ENCODE measurements around the gene NES. TPM values are rescaled to one million over a fixed set of nuclear protein-coding genes. Genes with fewer than 3 reads are reported as not detected.
"Not testable (repeated sequence)": the region's sequence is repeated elsewhere in the genome, so short reads cannot be mapped to it uniquely, and the experiment has no call there.

Gene NES
- polyA plus RNA-seq, 3 donors: 123 to 175 (median 150) TPM

GRCh38 chr1:156640842-156641706, 36.1 kb downstream of the NES start:
- DNase-seq (ENCODE audit: extremely low read depth in 1 of 11, low read depth in 9 of 11, low spot score in 4 of 11): no peak

DNA sequence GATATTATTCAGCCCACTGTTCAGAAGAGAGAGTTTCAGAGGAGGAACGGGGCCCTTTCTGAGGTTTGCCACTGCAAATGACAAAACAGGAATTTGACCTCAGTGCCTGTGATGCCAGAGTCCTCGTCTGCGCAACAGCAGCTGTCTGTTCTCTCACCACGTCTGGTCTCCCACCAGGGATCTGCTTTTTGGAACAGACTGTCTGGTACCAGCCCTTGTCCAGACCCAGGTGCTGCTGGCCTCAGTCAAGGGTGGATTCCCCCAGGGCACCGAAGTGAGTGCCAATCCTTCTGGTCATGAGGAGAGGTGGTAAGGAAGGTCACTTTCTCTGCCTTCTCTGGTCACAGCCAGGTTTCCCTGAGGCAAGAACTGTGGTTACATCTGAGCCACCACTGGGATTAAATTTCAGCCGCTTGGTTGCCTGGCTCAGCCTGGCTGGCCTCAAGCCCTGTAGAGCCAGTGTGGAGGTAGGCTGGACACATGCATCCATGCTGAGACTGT, 37.6 kb downstream of the NES start:
- DNase-seq (ENCODE audit: extremely low read depth in 1 of 11, low read depth in 9 of 11, low spot score in 4 of 11): no peak

DNA sequence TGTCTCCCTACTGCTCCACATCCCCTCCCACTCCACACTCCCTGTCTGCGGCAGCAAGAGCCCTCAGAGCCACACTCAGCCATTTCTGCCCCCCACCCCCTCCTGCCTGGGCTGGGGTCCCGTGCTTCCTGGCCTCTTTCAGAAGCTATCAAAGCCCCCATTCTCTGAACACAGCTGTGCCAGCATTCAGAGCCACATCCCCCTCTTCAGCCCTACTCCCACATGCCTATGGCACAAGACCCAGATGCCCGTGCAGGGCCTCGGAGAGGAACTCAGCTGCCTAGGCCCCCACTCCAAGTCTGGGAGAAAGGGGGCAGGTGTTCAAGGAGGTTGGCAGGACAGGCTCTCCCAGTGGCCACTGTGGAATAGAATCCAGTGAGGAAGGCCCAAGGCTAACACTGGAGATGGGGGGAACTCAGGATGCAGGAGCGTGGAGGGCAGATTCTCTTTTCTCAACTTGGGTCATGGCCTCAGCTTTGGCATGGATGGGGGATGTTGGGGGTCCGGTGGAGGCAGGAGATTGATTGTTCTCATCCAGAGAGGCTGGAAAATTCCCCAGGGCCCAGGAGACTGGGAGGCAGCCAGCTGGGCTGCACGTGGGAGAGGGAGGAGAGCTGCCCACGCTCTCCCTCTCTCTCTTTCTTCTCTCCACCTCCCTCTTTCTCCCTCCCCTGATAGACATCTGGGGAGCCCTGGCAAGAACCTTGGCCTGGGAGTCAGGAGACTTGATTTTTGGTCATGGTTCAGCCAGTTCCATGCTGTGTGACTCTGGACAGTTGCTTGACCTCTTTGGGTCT, 38.8 kb downstream of the NES start:
- no peak for DNase-seq (ENCODE audit: extremely low read depth in 1 of 11, low read depth in 9 of 11, low spot score in 4 of 11)

DNA sequence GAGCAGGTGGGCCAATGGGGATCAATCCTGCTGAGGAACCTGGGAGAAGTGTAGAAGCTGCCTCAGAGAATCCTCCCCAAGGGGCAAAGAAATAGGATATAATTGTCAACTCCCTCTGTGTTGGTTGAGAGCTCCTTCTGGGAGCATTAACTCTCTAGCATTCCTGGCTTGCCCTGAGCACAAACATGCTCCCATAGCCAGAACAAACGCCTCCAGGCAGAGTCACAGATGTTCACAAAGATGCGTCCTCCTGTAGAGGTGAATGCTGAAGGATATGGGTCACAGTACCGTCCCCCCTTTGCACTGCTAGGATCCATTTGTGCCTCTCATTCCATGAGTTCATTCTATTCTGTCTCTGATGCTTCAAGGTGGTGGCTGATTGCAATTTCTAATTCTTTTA, 44.9 kb downstream of the NES start:
- no peak for DNase-seq (ENCODE audit: extremely low read depth in 1 of 11, low read depth in 9 of 11, low spot score in 4 of 11)

DNA sequence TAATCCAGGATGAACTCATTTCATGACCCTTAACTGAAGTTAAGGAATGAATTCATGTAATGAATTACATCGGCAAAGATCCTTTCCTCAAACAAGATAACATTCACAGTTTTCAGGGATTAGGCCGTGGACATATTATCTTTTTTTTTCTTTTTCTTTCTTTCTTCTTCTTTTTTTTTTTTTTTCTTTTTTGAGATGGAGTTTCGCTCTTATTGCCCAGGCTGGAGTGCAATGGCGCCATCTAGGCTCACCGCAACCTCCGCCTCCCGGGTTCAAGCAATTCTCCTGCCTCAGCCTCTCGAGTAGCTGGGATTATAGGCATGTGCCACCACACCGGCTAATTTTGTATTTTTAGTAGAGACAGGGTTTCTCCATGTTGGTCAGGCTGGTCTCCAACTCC, 46.1 kb downstream of the NES start:
- DNase-seq (ENCODE audit: extremely low read depth in 1 of 11, low read depth in 9 of 11, low spot score in 4 of 11): not testable (repeated sequence)

GRCh38 chr1:156629823-156630449, 47.3 kb downstream of the NES start:
- no peak for DNase-seq (ENCODE audit: extremely low read depth in 1 of 11, low read depth in 9 of 11, low spot score in 4 of 11)

GRCh38 chr1:156627313-156627880, 49.8 kb downstream of the NES start:
- DNase-seq (ENCODE audit: extremely low read depth in 1 of 11, low read depth in 9 of 11, low spot score in 4 of 11): no peak

DNA sequence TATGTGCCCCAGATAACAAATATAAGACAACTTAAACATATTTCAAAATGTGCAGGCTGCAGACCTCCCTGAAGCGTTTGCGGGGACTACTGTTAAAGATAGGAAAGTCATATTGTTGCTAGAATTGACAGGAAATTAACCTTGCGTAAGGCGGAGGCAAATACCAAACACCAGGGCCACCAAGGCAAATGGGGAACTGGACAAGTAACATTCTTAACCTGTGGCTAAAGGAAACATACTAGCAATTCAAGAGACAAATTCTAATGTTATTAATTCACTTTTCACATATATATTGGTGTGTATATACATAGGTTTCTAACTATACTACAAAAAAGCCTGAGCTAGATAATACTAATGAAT, 51.1 kb downstream of the NES start:
- DNase-seq (ENCODE audit: extremely low read depth in 1 of 11, low read depth in 9 of 11, low spot score in 4 of 11): no peak

DNA sequence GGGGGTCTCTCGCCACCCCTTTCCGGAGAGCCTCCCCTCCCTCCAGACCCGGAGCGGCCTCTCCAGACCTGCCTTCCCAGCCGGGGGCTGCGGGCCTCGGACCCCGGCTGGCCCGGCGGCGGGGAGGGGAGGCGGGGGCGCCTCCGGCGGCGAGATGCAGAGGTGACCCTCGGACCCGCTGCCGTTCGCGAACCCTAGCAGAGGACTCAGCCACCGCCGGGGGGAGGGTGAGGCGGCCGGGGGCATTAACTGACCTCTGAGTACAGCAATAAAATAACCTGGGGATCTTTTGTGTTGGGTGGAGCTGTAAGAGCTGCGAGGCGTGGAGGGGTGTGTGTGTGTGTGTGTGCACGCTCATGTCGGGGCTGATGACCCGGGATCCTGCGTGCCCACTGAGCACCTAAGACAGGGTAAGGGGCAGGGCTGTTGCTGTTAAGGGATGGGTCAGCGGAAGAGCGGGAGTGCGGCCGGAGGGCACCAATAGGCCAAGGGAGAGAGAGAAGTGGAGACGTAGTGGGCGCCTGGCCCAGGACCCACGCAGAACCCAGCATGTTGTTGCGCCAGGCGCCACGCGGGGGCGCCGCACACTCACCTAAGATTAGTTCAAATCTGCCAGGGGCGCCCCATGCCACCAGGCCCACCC, 51.6 kb downstream of the NES start:
- DNase-seq (ENCODE audit: extremely low read depth in 1 of 11, low read depth in 9 of 11, low spot score in 4 of 11): no peak

DNA sequence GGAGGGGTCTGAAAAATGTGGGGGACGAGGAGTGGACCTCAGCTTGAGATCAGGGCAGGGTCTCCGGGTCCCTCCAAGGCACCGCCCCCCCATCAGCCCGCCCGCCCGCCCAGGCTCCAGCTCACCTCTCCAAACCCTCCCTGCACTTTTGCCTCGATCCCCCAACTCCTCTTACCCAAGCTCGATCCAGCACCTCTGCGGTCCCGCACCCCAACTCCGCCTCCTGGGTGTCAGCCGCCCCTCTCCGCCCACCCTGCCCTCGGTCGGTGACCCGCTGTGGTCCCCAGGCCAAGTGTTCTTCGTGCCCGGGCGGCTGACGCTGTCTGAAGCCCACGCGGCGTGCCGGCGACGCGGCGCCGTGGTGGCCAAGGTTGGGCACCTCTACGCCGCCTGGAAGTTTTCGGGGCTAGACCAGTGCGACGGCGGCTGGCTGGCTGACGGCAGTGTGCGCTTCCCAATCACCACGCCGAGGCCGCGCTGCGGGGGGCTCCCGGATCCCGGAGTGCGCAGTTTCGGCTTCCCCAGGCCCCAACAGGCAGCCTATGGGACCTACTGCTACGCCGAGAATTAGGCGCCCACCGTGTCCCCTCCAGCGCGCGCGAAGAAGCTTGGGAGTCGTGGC, 52.3 kb downstream of the NES start:
- DNase-seq (ENCODE audit: extremely low read depth in 1 of 11, low read depth in 9 of 11, low spot score in 4 of 11): no peak

DNA sequence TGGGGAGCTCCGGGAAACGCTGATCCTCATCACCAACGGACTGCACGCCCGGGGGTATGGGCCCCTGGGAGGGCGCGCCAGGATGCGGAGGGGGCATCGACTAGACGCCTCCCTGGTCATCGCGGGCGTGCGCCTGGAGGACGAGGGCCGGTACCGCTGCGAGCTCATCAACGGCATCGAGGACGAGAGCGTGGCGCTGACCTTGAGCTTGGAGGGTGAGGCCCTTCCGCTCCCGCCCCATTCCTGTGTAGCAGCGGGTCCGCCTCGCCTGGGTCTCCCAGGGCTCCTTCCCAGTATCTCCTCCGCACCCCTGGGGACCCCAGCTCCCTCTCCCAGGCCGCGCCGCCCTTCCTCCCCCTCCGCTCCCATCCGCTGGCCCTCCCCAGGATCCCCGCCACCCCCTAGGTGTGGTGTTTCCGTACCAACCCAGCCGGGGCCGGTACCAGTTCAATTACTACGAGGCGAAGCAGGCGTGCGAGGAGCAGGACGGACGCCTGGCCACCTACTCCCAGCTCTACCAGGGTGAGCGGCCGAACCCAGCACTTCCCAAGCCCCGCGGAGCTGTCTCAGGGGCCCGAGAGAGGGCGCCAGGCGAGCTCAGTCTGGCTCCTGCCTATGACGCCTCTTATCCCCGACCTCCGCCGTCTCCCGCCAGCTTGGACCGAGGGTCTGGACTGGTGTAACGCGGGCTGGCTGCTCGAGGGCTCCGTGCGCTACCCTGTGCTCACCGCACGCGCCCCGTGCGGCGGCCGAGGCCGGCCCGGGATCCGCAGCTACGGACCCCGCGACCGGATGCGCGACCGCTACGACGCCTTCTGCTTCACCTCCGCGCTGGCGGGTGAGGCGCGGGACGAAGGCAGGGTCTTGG, 53.0 kb downstream of the NES start:
- DNase-seq (ENCODE audit: extremely low read depth in 1 of 11, low read depth in 9 of 11, low spot score in 4 of 11): no peak

DNA sequence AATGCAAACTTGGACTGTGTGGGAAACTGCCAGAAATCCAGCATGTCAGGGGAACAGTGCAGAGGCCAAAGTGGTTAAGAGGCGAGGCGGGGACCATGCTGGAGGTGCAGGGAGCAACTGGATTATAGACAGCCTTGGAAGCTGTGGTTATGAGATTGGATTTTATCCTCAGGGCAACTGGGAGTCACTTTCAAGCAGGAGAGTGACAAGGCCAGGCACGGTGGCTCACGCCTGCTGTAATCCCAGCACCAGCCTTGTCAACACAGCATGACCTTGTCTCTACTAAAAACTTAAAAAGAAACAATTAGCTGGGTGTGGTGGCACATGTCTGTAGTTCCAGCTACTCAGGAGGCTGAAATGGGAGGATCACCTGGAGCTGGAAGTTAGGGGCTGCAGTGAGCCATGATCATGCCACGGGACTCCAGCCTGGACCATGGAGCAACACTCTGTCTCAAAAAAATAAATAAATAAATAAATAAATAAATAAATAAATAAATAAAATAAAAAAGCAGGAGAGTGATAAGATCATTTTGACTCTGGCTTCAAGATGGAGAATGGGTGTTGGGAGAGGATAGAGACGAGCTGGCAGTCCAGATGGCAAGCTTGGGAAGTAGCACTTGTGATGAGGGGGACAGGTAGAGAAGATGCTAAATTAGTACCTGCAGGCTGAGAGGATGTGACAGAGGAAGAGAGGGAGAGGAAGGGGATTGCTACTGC, 54.5 kb downstream of the NES start:
- DNase-seq (ENCODE audit: extremely low read depth in 1 of 11, low read depth in 9 of 11, low spot score in 4 of 11): no peak

- DNase-seq (ENCODE audit: extremely low read depth in 1 of 11, low read depth in 9 of 11, low spot score in 4 of 11): no peak
Observed at GRCh38 chr1:156619582-156619955, 57.6 kb downstream of the NES start.

GRCh38 chr1:156618853-156619581, 58.2 kb downstream of the NES start, which contains the start of gene HAPLN2:
Gene HAPLN2 (plus strand): TSS chr1:156619415. CDS start chr1:156623491, 4,076 bp downstream.
- no peak for DNase-seq (ENCODE audit: extremely low read depth in 1 of 11, low read depth in 9 of 11, low spot score in 4 of 11)
